ENCODE results near the gene UBE2D1. TPM values are rescaled to one million over a fixed set of nuclear protein-coding genes. Genes with fewer than 3 reads are reported as not detected.

UBE2D1 gene
- total RNA-seq, 1 donor from 2014 or later = 19.4 TPM

DNA sequence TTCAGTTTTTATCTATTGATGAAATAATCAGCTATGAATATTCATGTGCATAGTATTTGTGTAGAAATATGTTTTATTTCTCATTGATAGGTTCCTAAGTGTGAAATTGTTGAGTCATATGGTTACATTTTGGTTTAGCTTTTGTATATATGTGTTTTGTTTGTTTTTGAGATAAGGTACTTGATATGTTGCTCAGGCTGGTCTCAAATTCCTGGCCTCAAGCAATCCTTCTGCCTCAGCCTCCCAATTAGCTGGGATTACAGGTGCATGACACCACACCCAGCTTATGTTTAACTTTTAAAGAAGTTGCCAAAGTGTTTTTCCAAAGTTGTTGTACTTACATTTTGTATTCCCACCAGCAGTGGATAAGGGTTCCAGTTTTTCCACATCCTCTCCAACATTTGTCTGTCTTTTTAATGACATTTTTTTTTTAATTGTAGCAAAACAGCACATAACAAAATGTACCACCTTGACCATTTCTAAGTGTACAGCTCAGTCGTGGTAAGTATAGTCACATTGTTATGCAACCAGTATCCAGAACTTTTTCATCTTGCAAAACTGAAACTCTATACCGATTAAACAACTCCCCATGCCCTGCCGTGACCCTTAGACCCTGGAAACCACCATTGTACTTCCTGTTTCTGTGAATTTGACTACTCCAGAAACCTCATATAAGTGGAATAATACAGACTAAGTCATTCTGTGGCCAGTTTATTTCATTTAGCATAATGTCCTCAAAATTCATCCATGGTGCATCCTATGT lies 12.6 kb upstream of the UBE2D1 start:
- no peak overlapping the region for H3K4me3 Mint-ChIP-seq
- no peak for DNase-seq
- intact Hi-C loops (cut with micrococcal nuclease) = no loop called here
- no peak overlapping the region for H3K27ac Mint-ChIP-seq
- H3K27me3 Mint-ChIP-seq = peaks cover 7% of the 10 kb centered on the region
- H3K9me3 Mint-ChIP-seq = no peaks in the 10 kb centered on the region
- H3K4me1 Mint-ChIP-seq = peaks cover 6% of the 10 kb centered on the region
- H3K36me3 Mint-ChIP-seq (ENCODE audit: low read depth) = no peaks in the 10 kb centered on the region

DNA sequence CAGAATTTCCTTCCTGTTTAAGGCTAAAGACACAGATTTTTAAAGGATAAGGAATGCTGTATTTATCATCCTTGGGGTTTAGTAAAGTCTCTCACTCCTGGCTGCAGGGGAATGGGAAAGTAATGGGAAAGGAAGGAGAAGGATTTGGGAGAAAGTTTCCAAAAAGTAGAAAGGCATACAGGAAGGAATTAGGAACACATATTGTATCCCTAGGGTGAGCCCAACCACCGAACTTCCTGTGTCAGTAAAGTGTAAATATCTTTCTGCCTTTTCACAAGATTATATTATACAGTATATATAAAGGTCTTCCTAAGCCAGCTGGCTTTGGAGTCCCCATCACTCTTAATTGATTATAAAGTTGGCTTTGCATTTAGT lies 12.0 kb upstream of the UBE2D1 start:
- no peak overlapping the region for H3K4me3 Mint-ChIP-seq
- DNase-seq = no peak
- H3K27ac Mint-ChIP-seq = no peak overlapping the region
- H3K27me3 Mint-ChIP-seq = peaks cover 5% of the 10 kb centered on the region
- H3K9me3 Mint-ChIP-seq = no peaks in the 10 kb centered on the region
- no peaks in the 10 kb centered on the region for H3K36me3 Mint-ChIP-seq (ENCODE audit: low read depth)
- intact Hi-C loops (cut with micrococcal nuclease) = no loop called here
- peaks cover 6% of the 10 kb centered on the region for H3K4me1 Mint-ChIP-seq

DNA sequence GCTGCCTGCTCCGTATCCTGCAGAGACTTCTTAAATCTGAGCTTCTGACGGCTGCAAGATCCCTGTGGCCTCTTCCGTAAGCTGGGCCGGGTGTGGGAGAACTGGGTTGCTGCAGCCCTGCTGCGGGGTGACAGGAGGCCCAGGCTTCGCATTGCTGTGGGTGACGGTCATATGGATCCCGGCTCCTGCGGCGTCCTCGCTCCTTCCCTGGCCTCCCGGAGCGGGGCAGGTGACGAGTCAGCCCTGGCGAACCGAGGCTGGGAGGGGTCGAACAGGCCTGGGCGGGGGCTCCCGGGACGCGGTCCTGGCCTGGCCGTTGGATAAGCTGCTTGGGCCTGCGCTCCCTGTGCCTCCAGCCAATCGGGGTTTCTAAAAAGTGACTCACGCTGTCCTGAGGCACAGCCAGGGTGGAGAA lies 7.8 kb upstream of the UBE2D1 start:
- peaks cover 6% of the 10 kb centered on the region for H3K9me3 Mint-ChIP-seq
- intact Hi-C loops (cut with micrococcal nuclease) = no loop called here
- no peak overlapping the region for H3K4me3 Mint-ChIP-seq
- DNase-seq = no peak
- H3K4me1 Mint-ChIP-seq = peaks cover 6% of the 10 kb centered on the region
- H3K27ac Mint-ChIP-seq = no peak overlapping the region
- no peaks in the 10 kb centered on the region for H3K36me3 Mint-ChIP-seq (ENCODE audit: low read depth)
- H3K27me3 Mint-ChIP-seq = peaks cover 13% of the 10 kb centered on the region

DNA sequence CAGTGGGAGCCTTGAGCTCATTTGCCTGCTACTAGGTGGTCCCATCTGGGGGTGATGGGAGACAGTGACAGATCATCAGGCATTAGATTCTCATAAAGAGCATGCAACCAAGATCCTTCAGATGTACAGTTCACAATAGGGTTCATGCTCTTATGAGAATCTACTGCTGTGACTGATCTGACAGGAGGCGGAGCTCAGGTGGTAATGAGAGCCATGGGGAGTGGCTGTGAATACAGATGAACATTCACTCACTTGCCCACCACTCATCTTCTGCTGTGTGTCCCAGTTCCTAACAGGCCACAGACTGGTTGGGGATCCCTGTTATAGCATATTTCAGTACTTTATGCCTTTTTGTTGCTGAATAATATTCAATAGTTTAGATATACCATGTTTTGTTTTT lies 6.6 kb upstream of the UBE2D1 start:
- no peak for DNase-seq
- peaks cover 6% of the 10 kb centered on the region for H3K9me3 Mint-ChIP-seq
- no peaks in the 10 kb centered on the region for H3K4me1 Mint-ChIP-seq
- H3K27me3 Mint-ChIP-seq = peaks cover 18% of the 10 kb centered on the region
- intact Hi-C loops (cut with micrococcal nuclease) = no loop called here
- H3K27ac Mint-ChIP-seq = no peak overlapping the region
- no peaks in the 10 kb centered on the region for H3K36me3 Mint-ChIP-seq (ENCODE audit: low read depth)
- H3K4me3 Mint-ChIP-seq = no peak overlapping the region

GRCh38 chr10:58330431-58330830 lies 4.4 kb upstream of the UBE2D1 start:
- Mint-ChIP-seq H3K4me3 (no peak overlapping the region), H3K36me3 (ENCODE audit: low read depth) (no peaks in the 10 kb centered on the region), H3K27ac (no peak overlapping the region), H3K9me3 (peaks cover 6% of the 10 kb centered on the region), H3K4me1 (peaks cover 4% of the 10 kb centered on the region), H3K27me3 (peaks cover 18% of the 10 kb centered on the region)
- no peak for DNase-seq
- intact Hi-C loops (cut with micrococcal nuclease) = loop anchor here (5.0 kb wide), 1 partner anchor 48 kb away; no protein-coding TSS in a partner anchor

GRCh38 chr10:58331646-58332045 lies 3.2 kb upstream of the UBE2D1 start:
- DNase-seq = no peak
- Mint-ChIP-seq H3K4me1 (peaks cover 14% of the 10 kb centered on the region), H3K36me3 (ENCODE audit: low read depth) (peaks cover 7% of the 10 kb centered on the region), H3K4me3 (no peak overlapping the region), H3K27me3 (peaks cover 18% of the 10 kb centered on the region), H3K9me3 (peaks cover 6% of the 10 kb centered on the region), H3K27ac (no peak overlapping the region)
- intact Hi-C loops (cut with micrococcal nuclease) = loop anchor here (5.0 kb wide), 1 partner anchor 49 kb away; no protein-coding TSS in a partner anchor

- Mint-ChIP-seq H3K27ac (peak overlapping the region; percentile 88), H3K4me1 (peaks cover 23% of the 10 kb centered on the region), H3K36me3 (ENCODE audit: low read depth) (peaks cover 11% of the 10 kb centered on the region), H3K27me3 (peaks cover 13% of the 10 kb centered on the region), H3K4me3 (peak overlapping the region; percentile 98), H3K9me3 (peaks cover 6% of the 10 kb centered on the region)
- intact Hi-C loops (cut with micrococcal nuclease) = loop anchor here (5.0 kb wide), 1 partner anchor 33 kb away; no protein-coding TSS in a partner anchor
- DNase-seq = peak; percentile 72
Observed at GRCh38 chr10:58335306-58336005, 650 bp downstream of the UBE2D1 start.

DNA sequence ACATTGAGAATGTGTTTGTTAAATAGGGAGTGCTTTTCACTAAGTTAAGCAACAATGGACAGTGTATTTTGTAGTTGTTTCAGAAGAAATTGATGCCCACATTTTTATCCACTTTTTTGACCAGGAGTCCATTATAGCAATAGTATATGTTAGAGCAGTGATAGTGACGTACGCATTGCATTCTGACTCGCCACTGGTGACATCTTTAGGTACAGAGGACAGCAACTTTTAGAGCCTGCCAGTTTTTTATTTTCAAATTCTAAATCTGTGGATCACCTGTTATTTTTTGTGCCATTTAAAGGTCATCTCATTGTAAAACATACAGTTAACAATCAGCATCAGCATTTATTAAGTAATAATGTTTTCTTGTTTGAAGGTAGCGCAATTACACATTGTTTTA lies 1.4 kb downstream of the UBE2D1 start:
- H3K27ac Mint-ChIP-seq = no peak overlapping the region
- H3K36me3 Mint-ChIP-seq (ENCODE audit: low read depth) = peaks cover 11% of the 10 kb centered on the region
- intact Hi-C loops (cut with micrococcal nuclease) = loop anchor here (5.0 kb wide), 1 partner anchor 34 kb away; no protein-coding TSS in a partner anchor
- peak overlapping the region; percentile 98 for H3K4me3 Mint-ChIP-seq
- peaks cover 10% of the 10 kb centered on the region for H3K27me3 Mint-ChIP-seq
- peaks cover 29% of the 10 kb centered on the region for H3K4me1 Mint-ChIP-seq
- H3K9me3 Mint-ChIP-seq = peaks cover 4% of the 10 kb centered on the region
- no peak for DNase-seq

DNA sequence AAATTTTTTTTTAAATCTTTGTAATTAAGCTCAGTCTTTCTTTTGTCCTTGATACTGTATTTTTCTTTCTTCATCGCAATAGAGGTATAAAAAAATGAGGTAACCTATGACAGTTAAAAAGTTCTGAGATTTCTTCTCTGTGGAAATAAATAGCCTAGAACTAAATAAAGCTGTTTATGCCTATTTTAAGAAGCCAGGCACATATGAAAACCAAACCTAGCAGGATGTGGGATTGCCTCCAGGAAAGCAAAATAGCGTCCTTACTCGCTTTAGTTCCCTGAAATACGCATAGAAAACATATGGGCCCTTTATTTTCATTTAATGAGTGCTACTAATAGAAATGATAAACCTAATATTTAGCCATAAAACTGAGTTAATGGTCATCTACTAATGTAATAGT lies 6.6 kb downstream of the UBE2D1 start:
- intact Hi-C loops (cut with micrococcal nuclease) = no loop called here
- Mint-ChIP-seq H3K9me3 (no peaks in the 10 kb centered on the region), H3K27ac (no peak overlapping the region), H3K36me3 (ENCODE audit: low read depth) (peaks cover 11% of the 10 kb centered on the region), H3K4me3 (no peak overlapping the region), H3K27me3 (no peaks in the 10 kb centered on the region), H3K4me1 (peaks cover 25% of the 10 kb centered on the region)
- no peak for DNase-seq

DNA sequence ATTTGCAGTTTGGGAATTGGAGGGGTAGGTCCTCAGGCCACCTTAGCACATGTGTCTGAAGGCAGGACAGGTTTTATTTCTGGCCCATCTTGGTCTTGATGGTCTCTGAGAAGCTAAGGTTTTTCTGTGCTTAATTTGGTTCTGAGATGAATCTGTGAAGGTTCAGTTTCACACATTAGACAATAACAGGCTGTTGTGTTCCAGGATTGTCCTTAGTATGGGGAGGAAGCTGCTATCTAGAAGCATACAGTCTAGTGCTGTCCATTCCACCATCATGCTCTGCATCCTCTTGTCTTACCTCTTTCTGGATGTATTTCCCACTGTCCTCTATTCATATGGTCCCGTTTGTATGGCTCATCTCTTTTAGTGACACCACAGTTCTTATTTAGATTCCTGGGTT lies 7.1 kb downstream of the UBE2D1 start:
- peaks cover 25% of the 10 kb centered on the region for H3K4me1 Mint-ChIP-seq
- no peak for DNase-seq
- no peaks in the 10 kb centered on the region for H3K9me3 Mint-ChIP-seq
- no peak overlapping the region for H3K27ac Mint-ChIP-seq
- no peak overlapping the region for H3K4me3 Mint-ChIP-seq
- H3K36me3 Mint-ChIP-seq (ENCODE audit: low read depth) = peaks cover 12% of the 10 kb centered on the region
- intact Hi-C loops (cut with micrococcal nuclease) = no loop called here
- no peaks in the 10 kb centered on the region for H3K27me3 Mint-ChIP-seq

DNA sequence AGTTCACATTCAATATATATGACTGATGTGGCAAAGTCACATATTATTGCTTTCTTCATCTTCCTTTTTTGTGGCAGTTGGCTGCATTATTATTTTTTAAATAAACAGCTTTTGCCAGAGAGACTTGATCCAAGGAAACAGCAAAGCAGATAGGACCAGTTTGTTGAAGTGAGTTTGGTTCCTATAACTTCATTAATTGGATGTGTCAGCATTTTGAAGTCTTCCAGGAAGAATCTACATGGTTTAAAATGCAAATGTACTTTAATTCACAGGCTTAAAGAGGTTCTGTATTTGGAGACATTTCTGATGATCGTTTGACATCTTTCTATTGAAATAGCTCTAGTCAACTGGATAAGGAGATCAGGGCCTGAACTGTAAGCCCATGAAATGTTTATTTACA lies 13.2 kb downstream of the UBE2D1 start:
- no peaks in the 10 kb centered on the region for H3K9me3 Mint-ChIP-seq
- no peak for DNase-seq
- no peak overlapping the region for H3K27ac Mint-ChIP-seq
- H3K4me1 Mint-ChIP-seq = peaks cover 9% of the 10 kb centered on the region
- no peaks in the 10 kb centered on the region for H3K27me3 Mint-ChIP-seq
- no peak overlapping the region for H3K4me3 Mint-ChIP-seq
- H3K36me3 Mint-ChIP-seq (ENCODE audit: low read depth) = peaks cover 11% of the 10 kb centered on the region
- intact Hi-C loops (cut with micrococcal nuclease) = no loop called here

- peaks cover 9% of the 10 kb centered on the region for H3K4me1 Mint-ChIP-seq
- no peaks in the 10 kb centered on the region for H3K27me3 Mint-ChIP-seq
- DNase-seq = no peak
- H3K27ac Mint-ChIP-seq = no peak overlapping the region
- no peaks in the 10 kb centered on the region for H3K9me3 Mint-ChIP-seq
- no peak overlapping the region for H3K4me3 Mint-ChIP-seq
- peaks cover 11% of the 10 kb centered on the region for H3K36me3 Mint-ChIP-seq (ENCODE audit: low read depth)
- intact Hi-C loops (cut with micrococcal nuclease) = no loop called here
Observed at GRCh38 chr10:58348571-58349033, 13.8 kb downstream of the UBE2D1 start.

GRCh38 chr10:58350023-58350422 lies 15.2 kb downstream of the UBE2D1 start:
- no peaks in the 10 kb centered on the region for H3K9me3 Mint-ChIP-seq
- H3K36me3 Mint-ChIP-seq (ENCODE audit: low read depth) = peaks cover 9% of the 10 kb centered on the region
- no peaks in the 10 kb centered on the region for H3K27me3 Mint-ChIP-seq
- no peak overlapping the region for H3K4me3 Mint-ChIP-seq
- DNase-seq = no peak
- no peak overlapping the region for H3K27ac Mint-ChIP-seq
- intact Hi-C loops (cut with micrococcal nuclease) = no loop called here
- peaks cover 9% of the 10 kb centered on the region for H3K4me1 Mint-ChIP-seq

DNA sequence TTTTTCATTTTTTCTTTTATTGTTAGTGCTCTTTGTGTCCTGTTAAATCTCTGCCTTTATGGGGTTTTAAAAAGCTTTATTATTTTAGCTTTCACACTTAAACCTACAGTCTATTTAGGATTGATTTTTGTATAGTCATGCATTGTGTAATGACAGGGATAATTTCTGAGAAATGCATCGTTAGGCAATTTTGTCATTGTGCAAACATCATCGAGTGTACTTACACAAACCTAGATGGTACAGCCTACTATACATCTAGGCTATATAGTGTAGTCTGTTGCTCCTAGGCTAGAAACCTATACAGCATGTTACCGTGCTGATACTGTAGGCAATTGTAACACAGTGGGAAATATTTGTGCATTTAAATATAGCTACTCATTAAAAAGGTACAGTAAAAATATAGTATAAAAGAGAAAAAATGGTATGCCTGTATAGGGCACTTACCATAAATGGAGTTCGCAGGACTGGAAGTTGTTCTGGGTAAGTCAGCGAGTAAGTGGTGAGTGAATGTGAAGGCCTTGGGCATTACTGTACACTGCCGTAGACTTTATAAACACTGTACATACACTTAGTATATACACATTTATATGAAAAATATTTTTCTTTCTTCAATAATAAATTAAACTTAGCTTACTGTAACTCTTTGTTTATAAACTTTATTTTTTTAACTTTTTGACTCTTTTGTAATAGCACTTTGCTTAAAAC lies 16.0 kb downstream of the UBE2D1 start:
- Mint-ChIP-seq H3K9me3 (no peaks in the 10 kb centered on the region), H3K4me3 (no peak overlapping the region), H3K4me1 (peaks cover 9% of the 10 kb centered on the region), H3K36me3 (ENCODE audit: low read depth) (peaks cover 5% of the 10 kb centered on the region), H3K27ac (no peak overlapping the region), H3K27me3 (no peaks in the 10 kb centered on the region)
- DNase-seq = no peak
- intact Hi-C loops (cut with micrococcal nuclease) = no loop called here
